ENCODE data around the gene TLE3.

TLE3 gene

DNA sequence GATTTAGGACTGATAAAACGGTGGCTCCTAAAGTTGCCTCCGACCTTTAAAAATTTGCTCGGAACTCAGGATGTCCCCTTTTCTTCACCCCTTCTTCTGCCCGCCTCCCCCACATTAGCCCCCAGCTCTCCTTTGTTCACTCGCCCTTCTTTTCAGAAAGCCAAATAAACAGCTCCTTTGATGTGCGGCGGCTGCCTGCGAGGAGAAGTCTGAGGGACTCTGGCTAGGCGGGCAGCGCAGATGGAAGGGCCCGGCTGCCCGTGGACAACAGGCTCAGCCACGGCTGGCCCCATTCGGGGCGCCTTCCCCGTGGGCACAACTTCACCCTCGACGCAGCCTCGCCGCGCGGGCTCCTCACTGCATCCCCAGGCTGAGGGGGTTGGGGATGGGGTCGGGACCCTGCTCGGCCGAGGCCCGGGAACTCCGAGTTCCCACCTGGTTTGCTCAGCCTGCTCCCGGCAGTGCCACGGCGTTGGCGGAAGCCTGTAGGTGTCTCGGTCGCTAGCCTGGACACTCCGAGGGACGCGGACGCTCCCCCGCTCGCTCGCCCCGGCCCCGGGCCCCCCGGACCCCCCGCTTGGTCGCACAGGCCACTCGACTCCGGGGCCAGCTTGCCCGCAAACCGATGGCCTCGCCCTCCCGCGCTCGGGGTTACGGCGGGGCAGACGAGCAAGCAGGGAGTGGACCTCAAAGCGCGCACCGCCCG, 897 bp upstream of the TLE3 start:
- peak; percentile 37 for DNase-seq

DNA sequence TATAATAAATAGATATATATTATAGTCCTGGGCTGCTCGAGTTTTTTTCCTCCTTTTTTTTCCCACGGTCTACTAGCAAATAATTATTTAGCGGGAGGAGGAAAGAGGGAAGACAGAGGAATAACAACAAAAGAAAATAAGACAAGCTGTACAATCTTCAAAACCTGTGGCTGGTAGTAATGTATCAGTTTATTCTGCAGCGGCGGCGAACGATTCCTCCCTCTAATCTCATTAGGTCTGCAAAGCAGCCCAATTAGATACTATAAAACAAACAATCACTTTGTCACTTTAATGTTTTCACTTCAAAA, 390 bp upstream of the TLE3 start:
- no peak for DNase-seq

DNA sequence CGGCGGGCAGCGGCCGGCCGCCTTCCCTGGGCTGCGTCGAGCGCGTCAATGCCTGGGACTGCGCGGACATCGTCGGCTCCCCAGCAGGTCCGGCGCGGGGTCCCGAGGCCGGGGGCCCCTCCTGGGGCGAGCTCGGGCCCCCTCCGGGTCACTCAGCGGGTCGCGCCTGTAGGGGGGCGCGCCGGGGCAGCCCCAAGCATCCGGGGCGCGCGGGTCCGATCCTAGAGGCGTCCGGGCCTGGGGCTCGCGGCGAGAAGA, 725 bp downstream of the TLE3 start:
- DNase-seq, result no peak

DNA sequence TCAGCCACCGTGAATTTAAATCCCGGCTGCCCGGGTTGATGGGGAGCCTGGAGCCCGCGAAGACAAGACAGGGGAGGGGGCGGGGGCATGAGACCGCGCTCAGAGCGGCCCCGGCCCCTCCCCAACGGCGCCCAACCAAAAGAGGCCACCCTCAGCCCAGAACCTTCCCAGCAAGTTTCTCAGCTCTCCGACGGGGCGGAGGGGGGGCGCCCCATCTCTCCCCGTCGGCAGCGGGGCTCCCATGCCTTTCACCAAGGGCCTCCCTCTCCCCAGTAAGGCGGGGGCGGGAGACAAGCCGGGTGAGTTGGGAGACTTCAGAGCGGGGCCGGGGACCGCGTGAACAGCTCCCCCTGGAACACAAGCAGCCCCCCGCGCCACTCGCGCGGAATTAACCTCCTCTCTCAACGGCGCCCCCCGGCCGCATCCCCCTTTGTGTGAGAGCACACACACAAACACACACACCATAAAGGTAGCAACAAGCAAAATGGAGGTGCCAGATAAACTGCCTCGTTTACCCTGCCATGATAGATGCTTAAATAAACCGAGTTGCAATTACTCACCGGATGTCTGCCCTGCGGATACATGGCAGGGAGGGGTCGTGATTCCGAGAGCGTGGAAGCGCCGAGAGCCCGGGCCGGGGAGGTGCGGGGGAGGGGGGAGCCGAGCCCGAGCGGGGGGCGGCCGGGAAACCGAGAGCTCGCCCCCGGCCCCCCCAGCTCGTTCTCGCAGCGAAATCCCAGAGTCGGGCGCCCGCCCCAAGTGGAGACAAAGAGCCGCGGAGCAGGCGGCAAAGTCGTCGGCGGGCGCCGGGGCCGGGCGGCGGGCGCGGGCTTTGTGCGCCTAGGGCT, 1.3 kb downstream of the TLE3 start:
- peak; percentile 64 for DNase-seq

DNA sequence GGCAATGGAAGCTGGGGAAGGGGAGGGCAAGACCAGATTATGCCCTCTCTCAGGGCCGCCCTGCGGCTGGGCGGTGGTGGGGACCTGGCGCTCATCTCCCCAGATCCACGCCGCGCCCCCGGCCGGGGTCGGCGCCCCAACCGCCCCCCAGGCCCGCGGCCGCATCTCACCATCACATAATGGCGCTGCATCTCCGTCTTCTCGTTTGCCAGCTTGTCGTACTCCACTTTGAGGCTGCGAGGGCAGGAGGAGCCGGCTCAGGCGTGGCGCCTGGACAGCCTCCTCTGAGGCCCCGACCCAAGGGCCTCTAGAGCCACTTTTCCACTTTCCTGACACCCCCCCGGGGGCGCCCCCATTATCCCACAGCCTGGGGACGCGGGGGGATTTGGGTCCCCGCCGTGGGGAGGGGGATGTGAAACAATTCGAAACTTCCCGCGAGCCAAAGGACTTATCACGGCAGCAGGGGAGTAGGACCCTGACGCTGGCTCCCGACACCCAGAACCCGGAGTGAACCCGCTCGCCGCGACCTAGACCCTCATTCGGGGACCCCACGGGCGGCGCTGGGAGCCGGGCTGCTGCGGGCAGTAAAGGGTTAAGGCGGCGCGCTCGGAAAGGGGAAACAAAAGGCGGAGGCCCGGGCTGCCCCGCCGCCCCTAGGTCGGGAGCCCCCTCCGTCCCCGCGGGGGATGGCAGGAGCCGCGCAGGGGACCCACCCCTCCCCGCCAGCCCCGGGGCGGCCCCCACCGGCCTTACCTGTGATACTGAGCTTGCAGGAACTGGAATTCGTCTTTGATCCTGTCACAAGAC, 2.1 kb downstream of the TLE3 start:
- peak; percentile 50 for DNase-seq

DNA sequence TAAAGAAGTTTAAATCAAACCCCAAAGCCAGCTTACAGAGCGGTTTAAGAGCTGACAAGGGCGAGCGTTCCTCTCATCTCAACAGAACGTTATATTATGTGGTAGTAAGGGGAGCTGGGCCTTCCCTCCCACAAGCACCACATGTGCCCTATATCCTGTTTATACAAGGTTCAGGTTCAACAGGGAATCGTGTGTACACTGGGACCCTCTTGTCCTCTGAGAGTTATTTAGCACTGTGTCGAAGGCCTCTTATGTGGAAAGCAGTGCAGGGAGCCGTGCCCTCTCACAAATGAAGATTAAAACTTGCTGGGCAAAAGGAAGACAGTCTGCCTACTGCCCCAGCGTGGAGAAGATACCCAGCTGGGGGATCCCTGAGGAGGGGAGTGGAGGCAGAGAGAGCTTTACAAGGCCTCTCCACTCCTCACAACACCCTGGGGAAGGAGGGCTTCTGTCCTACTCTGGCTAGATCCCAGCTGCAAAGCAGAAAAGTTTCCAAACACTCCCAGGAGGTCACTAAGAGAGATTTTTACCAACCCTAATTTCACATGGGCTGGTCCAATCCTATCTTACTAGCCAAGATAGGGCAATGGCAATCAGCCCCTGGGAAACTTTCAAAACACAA, 2.9 kb downstream of the TLE3 start:
- DNase-seq, result no peak

DNA sequence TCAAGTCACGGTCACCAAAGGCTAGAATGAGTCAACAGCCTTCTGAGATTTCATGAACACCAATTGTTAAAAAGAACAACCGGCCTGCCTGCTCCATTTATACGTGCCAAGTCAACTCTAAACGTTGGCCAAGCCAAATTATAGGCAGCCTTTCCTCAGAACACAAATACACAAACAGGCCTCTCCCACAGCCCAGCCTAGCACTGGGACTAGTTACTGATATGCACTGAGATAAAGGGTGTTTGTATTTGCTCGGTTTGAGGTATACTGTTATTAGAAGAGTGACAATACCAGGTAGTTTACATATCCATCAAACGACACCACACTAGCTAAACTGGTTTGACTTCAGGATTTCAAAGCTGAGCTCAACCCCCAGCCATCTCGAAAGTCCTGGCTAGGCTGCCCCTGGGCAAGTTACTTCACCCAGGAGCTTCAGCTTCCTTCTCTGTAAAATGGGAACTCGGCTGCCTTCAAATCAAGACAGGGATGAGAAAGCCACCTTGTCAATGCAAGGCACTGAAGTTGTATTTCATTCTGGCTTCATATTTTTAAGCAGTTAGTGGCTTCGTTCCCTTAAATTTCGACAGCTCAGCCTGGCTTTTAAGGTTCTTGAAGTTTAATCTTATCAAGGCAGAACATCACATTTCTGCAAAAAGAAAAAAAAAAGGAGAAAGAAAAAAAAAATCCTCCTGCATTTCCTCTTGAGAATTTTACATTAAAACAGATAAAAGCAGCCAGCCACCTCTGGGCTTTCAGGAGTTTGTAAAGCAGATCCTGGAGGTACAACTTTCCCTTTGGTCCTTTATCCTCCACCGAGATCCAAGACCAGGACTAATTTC, 4.0 kb downstream of the TLE3 start:
- DNase-seq, result no peak

DNA sequence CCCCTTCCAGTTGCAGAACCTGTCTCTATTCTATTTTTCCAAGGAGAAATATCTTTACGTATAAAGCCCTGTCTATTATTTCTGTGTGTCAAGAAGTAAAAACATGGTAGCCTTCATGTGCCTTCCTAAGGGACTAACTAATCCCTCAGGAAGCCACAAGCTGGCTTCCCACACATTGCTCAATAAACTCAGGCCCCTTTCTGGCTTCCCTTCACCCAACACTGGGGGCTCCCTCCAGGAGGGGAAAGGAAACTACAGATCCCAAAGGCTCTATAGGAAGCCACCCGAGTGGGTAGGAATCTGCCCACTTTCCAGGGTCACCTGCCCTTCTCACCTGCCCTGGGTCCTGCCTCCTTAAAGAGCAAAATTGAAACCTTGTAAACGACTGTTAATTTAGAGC, 4.6 kb downstream of the TLE3 start:
- no peak for DNase-seq

DNA sequence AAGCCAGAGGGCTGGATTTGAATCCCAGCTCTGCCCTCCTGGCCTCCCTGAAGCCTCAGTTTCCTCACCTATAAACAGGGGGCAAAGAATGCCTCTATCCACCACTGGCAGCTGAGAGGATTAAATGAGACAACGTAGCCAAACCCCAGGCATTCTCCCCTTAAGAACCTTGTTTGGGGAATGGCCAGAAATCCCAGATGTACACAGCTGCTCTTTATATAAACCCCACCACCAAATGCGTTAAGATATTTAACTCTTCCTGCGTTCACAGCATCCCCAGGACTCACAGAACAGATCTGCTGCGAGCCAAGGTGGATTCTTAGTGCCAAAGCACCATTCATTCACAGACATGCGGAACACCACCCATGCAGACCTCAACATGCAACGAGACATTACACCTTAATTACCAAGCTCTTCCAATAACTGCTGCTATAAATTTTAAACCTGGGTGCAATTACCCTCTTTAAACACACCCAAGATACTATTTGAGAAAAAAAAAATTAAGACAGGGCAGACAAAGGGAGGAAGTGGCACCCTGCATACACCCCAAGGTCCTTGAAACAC, 5.2 kb downstream of the TLE3 start:
- DNase-seq, result no peak

DNA sequence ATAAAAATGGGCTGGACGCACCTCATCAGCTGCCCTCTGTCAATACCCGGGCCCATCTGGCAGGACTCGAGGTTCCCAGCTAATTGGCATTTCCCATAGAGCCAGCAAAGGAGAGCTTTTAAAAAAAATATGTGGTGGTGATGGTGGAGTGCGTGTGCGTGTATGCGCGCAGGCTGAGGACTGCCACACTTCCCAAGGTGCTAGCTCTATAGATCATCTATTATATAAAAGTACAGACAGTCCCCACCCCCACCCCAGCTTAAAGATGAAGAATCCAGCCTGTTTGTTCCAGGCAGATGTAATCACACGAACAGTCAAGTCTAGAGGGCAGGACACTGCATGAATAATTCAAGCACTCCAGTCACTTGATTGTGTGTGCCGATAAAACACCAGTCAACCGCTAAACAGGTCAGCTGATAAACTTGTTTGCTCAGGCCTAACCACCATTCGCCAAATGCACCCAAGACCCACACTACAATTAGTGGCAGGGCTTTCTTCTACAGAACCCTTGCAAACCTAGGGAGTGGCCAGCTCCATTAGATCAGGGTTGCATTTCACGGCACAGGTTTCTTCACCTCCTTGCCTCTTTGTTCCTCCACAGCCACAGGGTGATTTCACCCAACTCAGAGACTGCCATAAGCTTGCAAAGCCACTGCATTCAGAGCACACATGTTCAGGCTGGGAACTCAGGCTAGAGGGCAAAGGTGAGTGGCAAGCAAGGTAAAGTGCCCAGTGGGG, 5.8 kb downstream of the TLE3 start:
- DNase-seq, result peak; percentile 23

DNA sequence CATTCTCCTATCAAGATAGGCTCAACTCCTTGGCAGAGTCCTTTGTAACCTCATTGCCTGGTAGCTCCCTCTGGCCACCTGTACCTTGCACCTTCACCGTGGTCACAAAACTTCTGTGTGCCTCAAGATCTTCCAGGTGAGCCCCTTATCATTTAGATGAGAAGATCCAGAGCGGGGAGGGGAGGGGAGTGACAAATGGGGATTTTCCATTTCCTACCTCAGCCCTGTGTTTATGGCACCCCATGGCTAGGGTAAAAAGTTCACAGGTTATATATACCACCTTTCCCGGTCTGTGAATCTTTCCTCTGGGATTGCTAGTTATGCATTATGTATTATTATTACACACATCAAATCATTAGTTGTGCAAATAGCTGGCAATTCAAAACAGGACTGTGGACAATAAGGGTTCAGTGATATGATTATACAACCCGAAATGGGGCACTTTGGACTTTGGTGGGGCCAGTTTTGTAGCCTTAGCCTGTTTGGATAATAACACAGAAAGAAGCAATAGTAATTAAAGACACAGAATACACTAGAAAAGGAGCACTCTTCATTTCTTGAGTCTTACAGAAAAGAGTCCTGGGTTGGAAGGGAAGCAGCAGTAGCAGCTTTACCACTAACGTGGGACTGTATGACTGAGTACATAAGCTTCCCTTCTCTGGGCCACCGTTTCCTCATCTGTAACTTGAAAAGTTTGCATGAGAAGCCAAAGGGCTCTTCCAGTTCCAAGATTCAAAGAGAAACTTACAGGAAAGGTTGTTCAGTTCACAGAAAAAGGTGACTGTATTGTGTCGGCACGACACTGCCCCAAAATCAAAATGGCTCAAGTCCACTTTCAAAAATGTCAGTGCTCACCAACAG, 7.1 kb downstream of the TLE3 start:
- no peak for DNase-seq

DNA sequence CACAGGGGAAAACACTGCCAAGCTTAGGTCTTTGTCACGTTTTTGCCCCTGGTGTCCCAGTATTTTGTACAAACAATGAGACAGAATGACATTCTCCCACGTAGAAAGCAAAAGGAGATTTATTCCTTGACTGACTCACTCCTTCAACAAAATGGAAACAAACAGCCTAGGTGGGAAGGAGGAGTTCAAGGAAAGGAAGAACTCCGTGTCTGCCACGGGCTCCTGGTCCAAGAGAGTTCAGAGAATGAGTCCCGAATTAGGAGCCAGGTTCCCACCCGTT, 8.1 kb downstream of the TLE3 start:
- no peak for DNase-seq

DNA sequence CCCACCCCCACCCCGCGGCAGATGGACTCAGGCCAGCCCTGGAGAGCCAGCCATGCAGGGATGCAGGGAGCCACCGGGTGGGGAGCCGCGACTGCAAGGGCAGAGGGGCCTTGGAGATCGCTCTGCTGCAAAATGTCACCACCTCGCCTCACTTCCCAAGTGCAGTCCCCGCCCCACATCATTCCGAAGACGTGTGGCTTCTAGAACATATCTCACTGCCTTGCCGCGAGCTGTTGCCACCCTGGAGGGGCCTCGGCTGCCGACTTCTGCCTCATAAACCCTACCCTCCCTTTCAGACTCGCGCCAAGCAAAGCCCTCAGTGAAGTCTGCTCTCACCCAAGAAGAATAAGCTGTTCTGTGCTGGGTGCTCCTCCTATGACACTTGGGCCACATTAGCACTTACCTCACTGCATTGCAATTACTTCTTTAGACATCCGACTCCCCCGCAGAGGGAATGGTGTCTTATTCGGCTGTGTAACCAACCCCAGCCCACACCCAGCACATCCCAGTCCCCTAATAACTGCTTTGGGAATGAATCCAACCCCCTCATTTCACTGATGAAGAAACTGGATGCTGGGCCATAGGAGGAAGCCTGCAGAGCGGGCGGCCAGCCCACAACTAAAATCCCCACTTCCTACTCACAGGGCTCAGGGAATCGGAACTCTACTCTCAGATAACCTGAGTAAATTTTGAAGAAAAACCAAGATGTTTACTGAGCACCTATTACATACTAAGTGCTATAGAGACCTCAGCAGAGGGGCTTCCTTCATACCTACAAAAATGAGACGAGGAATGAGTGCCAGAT, 8.6 kb downstream of the TLE3 start:
- DNase-seq, result no peak

DNA sequence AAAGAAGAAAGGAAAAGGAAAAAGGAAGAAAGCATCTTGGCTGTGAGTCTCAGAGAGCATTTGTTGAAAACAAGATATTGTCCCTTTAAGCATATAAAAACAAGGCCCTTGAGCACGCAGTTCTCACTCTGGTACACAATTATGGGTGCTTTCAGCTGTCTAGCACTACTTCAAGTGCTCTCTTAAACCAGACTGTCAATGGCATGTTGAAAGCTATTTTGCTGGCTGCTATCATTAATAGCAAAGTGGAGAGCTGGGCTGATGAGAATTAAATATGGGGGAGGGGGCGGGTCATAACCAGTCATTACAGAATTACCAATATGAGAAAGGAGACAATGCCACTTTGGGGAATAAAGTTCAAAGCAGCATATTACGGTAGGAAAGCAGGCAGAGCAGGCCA, 9.3 kb downstream of the TLE3 start:
- DNase-seq, result no peak

DNA sequence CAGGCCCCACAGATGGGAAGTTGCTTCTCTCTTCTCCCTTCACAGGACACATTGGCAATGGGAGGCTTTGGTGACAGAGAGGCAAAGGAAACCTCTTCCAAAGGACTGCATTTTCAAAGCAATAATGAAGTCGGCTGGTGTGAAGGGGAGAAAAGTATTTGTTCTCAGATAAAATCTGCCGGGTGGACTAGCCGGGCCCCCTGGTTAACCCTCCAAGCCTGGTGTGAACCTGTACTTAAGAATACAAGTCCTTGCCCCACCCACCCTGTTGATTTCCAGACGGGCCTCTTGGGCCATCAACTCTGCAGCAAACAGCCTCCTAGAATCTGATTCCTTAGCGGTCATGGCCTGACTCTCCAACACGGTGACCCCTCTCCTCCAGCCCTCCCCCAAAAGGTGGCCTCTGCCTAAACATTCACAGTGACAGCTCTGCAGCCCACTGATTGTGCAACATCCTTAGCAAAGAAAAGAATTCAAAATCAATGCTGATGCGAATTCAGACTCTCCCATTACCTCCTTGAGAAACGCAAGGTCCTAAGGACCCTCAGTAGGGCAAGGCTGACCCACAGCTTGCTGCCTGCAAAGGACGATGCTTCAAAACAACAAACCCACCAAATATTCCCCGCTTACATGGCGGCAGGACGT, 9.9 kb downstream of the TLE3 start:
- DNase-seq, result no peak

DNA sequence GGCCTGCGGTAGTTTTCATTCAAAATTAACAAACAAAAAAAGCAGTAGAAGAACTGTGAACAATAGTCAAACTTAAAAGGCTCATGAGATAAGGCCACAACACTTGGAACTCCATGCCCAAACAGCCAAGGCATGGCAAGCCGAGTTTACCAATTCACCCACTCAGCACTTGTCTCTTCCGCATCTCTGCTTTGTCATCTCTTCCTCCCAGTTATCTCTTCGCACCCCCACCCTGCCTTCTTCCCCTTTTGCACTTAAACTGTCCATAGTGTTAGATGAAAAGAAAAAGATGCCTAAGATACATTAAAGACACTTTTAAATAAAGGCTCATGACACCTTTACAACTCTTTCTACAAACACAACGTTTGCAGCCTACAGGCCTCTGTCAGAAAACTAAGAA, 11.1 kb downstream of the TLE3 start:
- DNase-seq, result no peak

DNA sequence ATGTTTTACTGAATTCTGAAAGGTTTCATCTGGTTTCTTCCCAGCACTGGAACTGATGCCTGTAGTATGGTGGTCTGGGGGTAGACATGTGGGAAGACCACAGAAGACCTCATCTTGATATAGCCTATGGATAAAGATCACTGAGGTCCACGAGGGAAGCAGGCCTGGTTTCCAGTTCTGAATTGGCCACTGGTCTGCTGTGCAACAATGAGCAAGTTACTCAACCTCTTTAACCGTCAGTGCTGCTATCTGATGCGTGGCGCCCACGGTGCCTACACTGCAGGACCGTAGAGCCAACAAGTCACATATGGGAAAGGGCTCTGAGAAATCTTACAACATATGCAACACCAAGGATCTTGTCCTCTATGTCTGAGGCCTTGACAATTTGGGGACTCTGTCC, 13.3 kb downstream of the TLE3 start:
- no peak for DNase-seq

DNA sequence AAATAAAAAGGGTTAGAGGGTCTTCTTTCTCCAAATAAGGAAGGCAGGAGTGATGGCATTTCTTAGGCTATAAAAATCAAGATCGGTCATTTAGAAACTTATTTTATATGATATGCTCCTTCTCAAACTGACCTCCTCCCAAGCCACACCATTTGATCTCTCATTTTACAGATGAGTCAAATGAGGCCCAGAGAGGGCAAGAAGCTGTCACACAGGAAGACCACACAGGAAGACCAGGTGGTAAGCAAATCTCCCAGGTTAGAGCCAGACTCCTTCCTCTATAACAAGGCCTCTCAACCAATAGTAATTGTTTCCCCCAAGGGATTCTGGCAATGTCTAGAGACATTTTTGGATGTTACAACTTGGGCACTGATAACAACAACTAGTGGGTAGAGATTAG, 13.8 kb downstream of the TLE3 start:
- DNase-seq, result no peak

DNA sequence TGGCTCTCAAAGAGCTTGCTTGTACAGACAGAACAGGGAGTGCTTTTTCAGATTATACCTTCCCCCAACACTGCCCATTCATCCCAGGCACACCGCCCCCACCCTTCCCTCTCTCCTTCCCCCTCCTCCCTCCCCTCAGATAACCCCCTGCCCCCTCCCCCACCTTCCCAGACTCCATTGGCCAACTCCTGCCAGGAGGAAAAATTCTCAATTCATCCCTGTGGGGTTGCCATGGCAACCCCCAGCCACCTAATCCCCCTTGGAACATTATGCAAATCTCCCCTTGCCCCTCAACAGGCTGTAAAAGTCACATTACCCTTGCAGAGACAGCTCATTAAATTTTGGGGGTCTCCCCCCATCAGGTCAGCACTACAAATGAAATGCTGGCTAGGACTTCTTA, 14.3 kb downstream of the TLE3 start:
- no peak for DNase-seq
